Activated CD4-positive, alpha-beta T cell treated with anti-CD3 and anti-CD28 coated beads for 48 hours (primary cell): ENCODE data around the gene TFB1M.
"Not testable (repeated sequence)": the region's sequence is repeated elsewhere in the genome, so short reads cannot be mapped to it uniquely, and the experiment has no call there.

ENCODE experiments used
- DNase-seq: peaks from one replicate; pipeline ENCODE4 v3.0.0-alpha.2; 2020

TFB1M gene

GRCh38 chr6:155234167-155234566 is 80.1 kb downstream of the TFB1M start:
- no peak for DNase-seq

- no peak for DNase-seq
These were observed 81.4 kb downstream of the TFB1M start for GRCh38 chr6:155232848-155233247.

GRCh38 chr6:155230975-155231374 is 83.3 kb downstream of the TFB1M start:
- not testable (repeated sequence) for DNase-seq

GRCh38 chr6:155228546-155229166 is 85.6 kb downstream of the TFB1M start:
- DNase-seq: no peak

- DNase-seq: no peak
These were observed 87.2 kb downstream of the TFB1M start for GRCh38 chr6:155227046-155227445.

GRCh38 chr6:155224618-155225017 is 89.7 kb downstream of the TFB1M start:
- DNase-seq: peak; percentile 9

GRCh38 chr6:155223646-155224451 is 90.4 kb downstream of the TFB1M start:
- DNase-seq: peak; percentile 71

GRCh38 chr6:155222506-155222905 is 91.8 kb downstream of the TFB1M start:
- DNase-seq: no peak

GRCh38 chr6:155221086-155221485 is 93.2 kb downstream of the TFB1M start:
- no peak for DNase-seq

- no peak for DNase-seq
These were observed 94.4 kb downstream of the TFB1M start for GRCh38 chr6:155219858-155220301.

- no peak for DNase-seq
These were observed 95.0 kb downstream of the TFB1M start for GRCh38 chr6:155219299-155219698.

- not testable (repeated sequence) for DNase-seq
These were observed 95.6 kb downstream of the TFB1M start for GRCh38 chr6:155218711-155219110.

- no peak for DNase-seq
These were observed 97.8 kb downstream of the TFB1M start for GRCh38 chr6:155216312-155217046.

- DNase-seq: no peak
These were observed 98.4 kb downstream of the TFB1M start for GRCh38 chr6:155215906-155216305.

GRCh38 chr6:155213611-155214372 is 100.5 kb downstream of the TFB1M start:
- no peak for DNase-seq

- no peak for DNase-seq
These were observed 101.5 kb downstream of the TFB1M start for GRCh38 chr6:155212616-155213380.

- DNase-seq: no peak
These were observed 102.2 kb downstream of the TFB1M start for GRCh38 chr6:155212106-155212505.

- DNase-seq: no peak
These were observed 107.1 kb downstream of the TFB1M start for GRCh38 chr6:155207223-155207622.
